ENCODE results near the gene GAS6.
"Not testable (repeated sequence)": the region's sequence is repeated elsewhere in the genome, so short reads cannot be mapped to it uniquely, and the experiment has no call there.

Gene GAS6

DNA sequence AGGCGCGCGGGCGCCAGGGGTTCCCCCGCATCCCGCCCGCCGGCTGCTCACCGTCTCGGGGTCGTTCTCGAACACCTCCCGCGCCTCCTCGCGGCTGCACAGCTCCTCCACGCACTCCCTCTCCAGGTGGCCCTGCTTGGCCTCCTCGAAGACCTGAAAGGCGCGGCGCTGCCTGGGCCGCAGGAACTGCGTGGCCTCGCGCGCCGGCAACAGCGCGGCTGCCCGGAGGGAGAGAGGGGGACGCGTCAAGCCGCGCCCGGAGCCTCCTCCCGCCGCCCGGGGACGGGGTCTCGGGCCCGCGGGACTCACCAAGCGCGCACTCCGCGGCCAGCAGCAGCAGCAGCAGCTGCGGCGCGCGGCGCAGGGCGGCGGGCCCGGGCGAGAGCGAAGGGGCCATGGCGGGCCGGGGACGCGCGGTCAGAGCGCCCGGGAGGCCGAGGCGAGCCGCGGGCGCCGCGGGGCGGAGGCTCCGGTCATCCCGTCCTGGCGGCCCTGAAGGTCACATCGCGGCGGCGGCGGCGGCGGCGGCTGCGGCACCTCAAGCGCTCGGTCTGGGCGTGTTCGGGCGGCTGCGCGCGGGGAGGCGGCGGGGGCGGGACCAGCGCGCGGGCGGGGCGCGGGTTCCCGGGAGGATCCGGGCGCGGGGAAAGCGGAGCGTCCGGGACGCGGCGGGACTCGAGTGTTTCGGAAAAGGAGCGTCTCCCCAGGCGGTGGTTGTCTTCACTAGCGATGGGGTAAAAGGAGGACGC, at the start of gene GAS6:
TSS of gene GAS6 (minus strand) at position 553 of the 749 bp plus-strand sequence. CDS start at position 397, 156 bp downstream.
- DNase-seq (ENCODE audit: low spot score), result peak; percentile 82

DNA sequence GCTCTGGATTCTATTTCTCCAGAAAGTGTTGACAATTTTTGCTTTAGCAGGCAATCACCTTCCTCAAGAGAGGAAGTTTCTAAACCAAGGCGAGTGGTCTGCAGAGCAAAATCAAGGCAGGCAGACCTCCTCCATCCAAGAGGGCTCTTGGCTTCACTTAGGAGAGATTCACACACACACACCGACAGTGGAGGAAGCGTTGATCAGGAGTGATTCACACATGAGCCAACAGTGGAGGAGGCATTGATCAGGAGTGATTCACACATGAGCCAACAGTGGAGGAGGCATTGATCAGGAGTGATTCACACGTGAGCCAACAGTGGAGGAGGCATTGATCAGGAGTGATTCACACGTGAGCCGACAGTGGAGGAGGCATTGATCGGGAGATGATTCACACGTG, 49.5 kb upstream of the GAS6 start:
- not testable (repeated sequence) for DNase-seq (ENCODE audit: low spot score)

DNA sequence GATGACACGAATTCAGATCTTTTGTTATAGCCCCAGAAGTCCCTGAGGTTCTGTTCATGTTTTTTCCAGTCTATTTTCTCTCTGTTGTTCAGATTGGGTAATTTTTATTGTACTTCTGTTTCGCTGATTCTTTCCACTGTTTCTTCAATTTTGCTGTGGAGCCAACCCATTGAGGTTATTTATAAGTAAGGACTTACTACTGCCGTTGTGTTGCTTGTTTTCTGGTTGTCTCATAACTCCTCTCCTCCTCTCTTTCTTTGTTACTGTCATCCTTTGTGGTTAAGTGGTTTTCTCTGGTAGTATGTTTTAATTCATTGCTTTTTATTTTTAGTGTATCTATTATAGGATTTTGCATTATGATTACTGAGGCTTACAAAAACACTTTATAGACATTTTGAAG, 48.7 kb upstream of the GAS6 start:
- DNase-seq (ENCODE audit: low spot score), result no peak

DNA sequence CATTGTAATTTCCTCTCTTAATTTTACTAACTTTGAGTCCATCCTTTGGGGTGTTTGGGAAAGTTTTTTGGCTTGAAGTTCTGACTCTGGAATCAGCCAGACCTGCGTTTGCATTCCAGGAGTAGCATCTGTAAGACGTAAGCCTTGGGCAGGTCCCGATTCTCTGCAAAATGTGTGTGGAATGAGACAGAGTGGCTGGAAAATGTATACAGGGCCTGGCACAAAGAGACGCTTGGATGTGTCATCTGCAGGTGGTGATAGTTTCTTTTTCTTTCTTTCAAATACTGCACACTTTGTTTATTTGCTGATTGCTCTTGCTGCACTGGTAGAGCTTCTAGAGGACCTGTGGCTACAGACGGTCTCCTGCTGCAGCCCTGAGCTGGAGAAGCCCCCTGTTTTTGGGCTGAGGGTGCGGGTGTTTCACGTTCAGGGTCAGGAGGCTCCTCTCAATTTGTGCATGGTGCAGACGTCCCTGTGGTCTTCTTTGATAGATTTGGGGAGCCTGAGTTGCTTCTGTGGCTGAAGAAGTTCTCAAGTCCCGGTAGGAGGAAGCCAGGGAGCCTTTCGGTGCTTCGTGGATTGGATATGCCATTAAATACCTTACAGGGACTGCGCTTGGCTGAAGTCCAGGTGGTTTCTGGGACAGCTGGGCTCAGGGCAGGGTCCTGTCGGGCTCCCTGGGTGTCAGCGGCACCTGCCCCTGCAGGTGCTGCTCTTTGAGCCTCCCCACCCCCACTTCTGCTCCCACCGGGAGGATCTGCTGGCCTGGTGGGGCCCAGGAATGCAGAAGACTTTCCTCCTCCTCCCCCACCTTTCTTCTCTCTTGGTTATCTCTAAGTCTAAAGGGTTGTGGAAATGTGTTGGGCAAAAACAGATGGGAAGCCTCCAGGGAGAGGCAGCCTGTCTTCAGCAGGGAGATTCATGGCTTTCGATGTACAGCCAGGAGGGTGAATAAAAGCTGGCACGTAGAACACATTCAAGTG, 44.0 kb upstream of the GAS6 start:
- peak; percentile 21 for DNase-seq (ENCODE audit: low spot score)

DNA sequence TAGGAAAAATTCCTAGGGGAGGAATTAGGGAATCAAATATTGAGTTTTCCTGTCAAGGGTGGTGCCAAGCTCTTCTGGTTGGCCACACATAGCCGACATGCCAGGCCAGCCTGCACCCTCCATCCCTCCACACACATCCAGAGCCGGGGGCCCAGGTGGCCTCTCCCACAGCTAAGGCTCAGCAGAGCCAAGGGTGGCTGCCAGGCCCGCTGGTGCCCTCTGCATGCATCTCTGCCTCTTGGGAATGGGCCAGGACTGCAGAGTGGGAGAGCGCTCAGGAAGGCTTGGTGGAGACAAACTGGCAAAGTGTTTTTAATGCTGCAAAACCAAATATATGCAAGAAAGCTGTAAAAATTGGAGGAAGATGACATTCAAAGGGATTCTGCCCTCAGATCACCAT, 42.7 kb upstream of the GAS6 start:
- peak; percentile 37 for DNase-seq (ENCODE audit: low spot score)

DNA sequence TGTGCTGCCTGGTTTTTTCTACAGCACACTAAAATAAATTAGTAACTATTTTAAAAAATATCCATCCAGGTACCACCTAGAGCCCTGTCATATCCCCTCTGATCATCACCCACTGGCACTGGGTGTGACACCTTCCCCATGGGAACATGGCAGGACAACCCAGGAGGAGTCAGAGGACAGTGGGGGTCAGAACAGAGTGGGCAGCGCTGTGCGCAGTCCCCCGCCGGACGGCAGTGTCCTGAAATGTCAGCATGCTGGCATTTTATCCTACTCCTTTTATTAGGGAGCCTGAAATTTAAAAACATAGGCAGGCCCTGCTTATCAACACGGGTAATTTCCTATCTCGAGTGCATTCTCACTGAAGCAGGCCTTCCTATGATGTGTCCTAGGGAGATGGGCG, 42.1 kb upstream of the GAS6 start:
- DNase-seq (ENCODE audit: low spot score), result peak; percentile 5

DNA sequence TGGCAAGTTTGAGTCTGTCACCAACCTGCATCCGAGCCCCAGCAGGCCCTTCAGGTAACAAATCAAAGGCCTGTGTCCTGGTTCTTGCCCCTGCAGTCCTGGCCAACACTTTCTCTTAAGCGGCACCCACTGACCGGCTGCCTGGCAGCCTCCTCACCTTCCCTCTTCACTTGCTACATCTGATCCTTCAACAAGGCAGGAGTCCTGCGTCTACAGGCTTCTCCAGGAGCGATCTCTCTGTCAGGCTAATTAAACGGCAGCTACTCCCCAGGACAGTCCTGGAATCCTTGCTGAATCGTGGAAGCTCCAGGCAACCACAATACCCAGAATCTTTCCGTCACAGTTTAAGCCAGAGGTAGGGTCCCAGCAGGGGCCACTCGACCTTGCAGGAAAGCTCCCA, 41.1 kb upstream of the GAS6 start:
- DNase-seq (ENCODE audit: low spot score), result peak; percentile 6

DNA sequence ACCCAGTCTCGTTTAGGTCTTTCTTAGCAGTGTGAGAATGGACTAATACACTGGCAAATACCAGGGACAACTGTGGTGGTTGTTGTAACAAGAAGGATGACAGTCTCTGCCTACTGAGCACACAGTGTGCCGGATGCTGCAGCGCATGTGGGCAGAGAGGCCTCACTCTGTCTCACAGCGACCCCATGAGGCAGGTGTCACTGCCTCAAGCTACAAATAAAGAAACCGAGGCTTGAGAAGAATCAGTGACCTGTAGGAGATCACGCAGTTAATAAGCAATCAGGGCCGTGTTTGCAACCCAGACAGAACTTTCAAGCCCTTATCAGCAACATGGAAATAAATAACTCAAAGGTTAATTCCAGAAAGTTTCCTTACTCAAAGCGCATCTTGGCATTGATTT, 40.5 kb upstream of the GAS6 start:
- DNase-seq (ENCODE audit: low spot score), result peak; percentile 50

DNA sequence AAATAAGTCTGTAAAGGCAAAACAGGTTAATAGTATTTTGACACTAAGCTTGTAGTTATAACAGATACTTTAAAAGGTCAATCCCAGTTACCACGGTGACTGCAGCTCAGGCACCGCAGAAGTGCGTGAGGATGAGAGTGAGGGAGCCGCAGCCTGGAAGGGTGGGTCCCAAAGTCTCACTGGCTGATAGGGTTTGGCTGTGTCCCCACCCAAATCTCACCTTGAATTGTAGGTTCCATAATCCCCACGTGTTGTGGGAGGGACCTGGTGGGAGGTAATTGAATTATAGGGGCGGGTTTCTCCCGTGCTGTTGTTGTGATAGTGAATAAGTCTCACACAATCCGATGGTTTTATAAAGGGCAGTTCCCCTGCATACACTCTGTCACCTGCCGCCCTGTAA, 40.0 kb upstream of the GAS6 start:
- peak; percentile 6 for DNase-seq (ENCODE audit: low spot score)

DNA sequence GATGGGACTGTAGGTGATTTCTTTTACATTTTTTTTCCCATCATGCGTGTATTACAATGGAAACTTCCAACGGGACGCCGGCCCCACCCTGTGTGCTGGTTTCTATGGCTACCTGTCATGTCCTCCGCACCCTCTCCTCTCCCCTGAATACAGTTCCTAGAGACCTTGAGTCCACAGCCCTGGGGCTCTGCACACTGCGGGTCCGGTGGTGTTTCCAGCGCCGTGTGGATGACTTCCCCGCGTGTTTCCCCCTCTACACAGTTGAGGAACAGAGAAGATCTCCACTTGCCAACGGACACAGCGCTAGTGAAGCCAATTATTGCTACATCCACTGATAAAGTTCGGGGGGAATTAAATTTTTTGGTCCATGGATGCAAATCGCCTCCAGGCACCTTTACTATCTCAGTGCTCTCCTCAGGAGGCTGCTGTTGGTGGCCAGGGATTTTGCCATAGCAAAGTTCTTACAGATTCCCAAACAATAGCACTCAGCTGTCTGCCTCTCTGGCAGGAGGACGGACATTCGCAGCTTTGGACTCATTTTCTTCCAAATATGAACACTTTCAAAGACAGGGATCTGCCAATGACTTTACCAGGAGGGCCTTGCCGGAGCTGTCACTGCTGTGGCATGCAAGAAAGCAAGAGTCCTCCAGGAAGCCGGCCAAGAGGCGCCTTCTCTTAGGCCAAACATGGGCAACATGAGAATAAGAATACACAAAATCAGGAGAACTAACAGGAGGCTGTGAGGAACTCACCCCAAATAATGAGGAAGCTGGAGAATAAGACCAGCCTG, 39.3 kb upstream of the GAS6 start:
- DNase-seq (ENCODE audit: low spot score), result peak; percentile 22

DNA sequence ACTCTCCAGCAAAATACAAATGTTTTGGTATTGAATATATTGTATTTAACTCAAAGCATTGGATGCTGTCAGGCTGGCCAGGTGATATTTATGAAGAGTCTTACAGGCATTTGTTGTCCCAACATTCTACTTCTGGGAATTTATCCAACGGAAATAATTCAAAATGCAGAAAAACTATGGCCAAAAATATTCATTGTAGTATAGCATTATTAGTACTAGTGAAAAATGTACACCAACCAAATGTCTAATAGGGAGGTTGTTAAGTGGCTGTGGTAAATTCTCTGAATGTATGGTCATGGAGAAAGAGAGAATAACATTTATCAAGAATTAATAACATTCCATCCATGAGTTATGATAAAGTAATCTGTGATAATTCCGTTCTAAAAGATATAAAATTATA, 38.6 kb upstream of the GAS6 start:
- no peak for DNase-seq (ENCODE audit: low spot score)

DNA sequence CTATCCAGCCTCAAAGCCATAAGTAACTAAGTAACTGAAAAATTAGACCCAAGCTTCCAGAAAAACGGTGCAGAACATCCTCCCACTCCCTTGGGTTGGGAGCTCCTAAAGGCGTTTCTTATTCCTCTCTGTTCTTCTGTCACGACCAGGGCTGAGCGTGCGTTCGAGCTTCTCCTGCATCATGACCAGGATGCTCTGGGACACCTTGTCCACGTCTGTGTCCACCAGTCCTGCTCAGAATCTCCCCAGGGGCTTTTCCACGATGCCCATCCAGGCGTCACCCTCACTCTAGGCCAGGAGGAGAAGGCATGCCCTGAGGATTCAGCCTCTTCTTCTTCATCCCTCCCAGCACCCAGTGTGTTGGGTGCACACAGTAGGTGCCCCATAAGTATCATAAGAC, 37.8 kb upstream of the GAS6 start:
- DNase-seq (ENCODE audit: low spot score), result peak; percentile 6

DNA sequence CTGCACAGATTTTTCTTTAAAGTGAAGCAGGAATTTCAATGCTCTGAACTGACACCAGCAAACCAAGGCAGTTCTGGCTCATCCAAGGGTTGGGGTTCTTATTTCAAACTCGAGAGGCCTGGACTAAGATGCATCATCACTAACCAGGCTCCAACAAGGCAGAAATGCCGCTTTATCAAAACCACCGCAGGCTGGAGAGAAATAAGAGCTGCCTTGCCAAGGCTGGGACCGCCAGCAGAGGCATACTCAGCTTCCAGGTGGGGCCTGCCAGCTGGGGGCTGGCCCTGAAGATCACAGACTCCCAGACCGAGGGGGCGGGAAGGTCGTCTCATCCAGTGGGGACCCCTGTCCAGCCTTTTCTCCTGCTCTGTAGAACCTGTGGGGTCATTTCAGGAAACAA, 37.4 kb upstream of the GAS6 start:
- DNase-seq (ENCODE audit: low spot score), result peak; percentile 14

DNA sequence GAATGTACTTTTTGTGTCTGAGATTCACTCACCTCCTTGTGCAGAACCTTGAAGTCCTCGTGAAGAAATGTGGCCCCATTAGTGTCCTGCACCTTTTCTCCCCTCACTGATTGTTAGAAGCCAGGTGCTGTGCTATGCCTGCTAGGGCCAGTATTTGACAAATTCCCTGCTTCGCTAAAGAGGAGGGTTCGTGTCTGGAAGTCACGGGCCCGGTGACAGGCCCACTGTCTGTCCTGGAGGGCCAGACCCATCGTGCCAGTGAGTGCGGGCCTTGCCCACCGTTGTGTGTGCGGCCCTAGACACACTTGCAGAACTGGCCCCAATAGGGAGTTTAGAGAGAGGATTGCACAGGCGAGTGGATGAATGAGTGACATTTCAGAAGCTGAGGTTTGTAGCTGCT, 36.8 kb upstream of the GAS6 start:
- peak; percentile 2 for DNase-seq (ENCODE audit: low spot score)

DNA sequence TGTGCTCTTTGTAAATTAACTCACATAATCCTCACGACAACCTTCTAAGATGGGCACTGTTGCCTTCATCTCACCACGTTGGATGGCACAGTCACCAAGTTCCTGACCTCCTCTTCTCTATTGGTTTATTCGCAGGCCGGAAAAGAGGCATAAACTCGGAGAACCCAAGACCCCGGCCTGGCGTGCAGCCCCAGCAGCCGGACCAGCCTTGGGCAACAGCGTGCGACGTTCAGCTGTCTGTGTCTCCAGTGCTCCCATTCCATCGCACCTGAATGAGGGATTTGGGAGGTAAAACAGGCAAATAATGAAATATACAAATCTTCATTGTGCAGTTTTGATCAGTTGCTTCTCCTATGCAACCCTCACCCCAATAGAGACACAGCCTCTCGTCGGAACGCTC, 34.5 kb upstream of the GAS6 start:
- DNase-seq (ENCODE audit: low spot score), result peak; percentile 2

DNA sequence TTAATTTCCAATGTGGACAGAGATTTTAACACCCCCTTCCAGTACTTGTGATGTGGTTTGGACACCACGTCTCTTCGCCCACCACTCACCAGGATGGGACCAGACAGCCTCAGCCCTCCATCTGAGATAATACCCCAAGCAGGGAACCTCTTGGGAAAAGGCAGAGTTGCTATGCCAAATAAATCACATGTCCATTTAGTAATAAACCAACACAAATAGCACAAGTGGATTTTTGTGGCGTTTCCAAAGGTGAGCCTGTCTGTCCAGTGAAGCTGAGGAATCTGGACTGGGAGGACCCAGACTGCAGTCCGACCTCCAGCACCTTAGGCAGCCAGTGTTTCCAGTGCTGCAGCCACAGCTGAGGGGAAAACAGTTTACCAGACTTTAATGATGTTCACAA, 34.1 kb upstream of the GAS6 start:
- peak; percentile 3 for DNase-seq (ENCODE audit: low spot score)

DNA sequence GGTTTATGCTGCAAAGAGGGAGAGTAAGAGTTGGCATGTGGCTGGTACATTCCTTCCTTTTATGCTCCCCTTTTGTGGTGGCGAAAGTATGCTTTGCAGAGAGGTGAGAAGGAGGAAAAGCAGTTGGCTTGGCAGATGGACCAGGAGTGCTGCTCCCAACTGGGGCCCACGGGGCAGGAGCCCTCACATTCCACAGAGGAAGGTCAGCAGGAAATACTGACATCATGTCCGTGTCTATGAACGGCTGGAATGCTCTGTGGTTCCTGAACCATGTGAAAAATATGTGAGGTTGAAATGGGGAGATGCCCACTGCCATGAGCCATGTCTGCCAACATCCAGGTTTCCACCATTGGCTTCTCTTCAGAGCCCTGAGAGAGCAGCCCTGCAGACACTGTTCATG, 33.3 kb upstream of the GAS6 start:
- DNase-seq (ENCODE audit: low spot score), result no peak

DNA sequence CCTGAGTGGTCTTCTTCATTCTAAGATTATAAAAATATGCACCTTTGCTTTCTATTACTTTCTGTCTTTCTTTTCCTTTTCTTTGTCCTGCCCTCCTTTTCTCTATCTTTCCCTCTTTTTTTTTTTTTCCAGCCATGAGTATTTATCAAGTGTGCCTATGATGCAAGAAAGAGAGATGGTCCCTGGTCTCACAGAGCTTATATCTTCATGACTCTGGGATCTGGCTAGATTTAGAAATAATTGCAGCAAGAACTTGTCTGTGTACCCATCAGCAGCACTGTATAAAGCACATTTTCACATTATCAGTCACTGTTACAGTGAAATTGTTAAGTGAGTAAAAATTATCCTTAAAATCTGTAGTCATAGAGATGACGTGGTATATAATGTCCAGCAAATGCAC, 31.6 kb upstream of the GAS6 start:
- no peak for DNase-seq (ENCODE audit: low spot score)

DNA sequence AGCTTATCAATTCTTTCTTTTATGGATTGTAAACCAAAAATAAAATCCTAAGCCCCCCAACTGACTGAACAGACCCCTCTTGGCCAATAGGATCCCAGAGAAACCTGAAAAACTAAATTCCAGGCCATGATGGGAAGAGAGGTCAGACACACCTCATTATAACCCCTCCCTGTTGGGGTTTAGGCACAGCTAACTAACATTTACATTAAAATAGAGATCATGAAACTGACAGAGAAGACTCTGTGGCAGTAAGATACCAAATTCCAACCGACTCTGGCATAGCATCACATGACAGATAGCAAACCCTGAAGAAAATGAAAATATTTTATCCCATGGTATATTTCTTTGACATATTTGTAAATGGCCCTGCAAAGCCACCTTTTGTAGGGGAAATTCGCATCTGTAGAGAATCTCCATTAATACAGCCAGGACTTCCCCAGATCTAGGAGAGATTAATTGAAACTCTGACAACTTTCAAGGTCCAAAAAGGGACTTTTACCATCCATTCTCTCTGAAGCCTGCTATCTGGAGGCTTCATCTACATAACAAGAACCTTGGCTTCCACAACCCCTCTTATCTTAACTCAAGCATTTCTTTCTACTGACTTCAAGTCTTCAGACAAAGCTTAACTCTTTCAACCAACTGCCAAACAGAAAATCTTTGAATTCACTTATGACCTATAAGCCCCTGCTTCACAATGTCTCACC, 27.1 kb upstream of the GAS6 start:
- DNase-seq (ENCODE audit: low spot score), result no peak

DNA sequence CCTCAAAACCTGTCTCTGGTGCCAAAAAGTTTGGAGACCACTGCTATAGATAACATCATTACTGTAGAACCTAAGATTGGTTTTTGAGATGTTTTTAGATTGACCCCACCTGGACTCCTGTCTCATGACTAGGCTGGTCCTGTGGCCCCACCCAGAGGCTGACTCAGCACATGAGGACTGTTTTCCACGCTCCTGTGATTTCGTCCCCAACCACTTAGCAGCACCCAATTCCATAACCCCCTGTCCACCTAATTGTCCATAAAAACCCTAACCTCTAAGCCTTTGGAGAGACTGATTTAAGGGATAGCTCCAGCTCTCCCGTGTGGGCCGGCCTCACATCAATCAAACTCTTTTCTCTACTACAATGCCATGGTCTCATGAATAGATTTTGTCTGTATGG, 25.6 kb upstream of the GAS6 start:
- no peak for DNase-seq (ENCODE audit: low spot score)

DNA sequence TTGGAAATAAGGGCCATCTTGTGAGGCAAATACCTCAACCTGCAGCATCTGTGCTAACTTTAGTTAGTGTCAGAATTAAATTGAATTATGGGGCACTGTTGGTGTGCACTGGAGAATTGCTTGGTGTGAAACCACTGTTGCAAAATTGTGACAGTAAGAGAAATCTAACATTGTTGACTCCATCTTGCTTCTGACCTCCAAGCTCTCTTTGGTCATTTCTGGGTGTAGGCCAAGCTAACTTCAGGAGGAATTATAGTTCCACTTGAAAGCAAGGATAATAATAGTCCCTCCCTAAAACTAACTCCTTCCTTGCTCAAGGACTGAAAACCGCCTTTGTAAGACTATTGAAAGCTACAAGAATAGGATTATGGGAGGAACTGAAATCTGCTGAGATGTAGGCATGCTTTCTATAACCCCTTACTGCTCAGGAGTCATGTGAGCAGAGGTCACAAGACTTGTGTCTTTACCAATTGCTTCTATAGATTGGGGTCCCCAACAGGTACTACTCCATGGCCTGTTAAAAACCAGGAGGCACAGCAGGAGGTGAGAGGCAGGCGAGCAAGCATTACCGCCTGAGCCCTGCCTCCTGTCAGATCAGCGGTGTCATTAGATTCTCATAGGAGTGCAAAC, 24.9 kb upstream of the GAS6 start:
- DNase-seq (ENCODE audit: low spot score), result no peak

Measured in D341Med (cell line).